OCI-LY7 (cell line): ENCODE data around the gene ALDH7A1.

Source experiments
- EZH2phosphoT487 ChIP-seq: fragments of 200-600 bp; sonication (generic); IDR thresholded peaks from 2 replicates; pipeline ENCODE4 v1.6.1; 2018; ENCODE audit warnings: low read depth, borderline replicate concordance, mild to moderate bottlenecking, mixed run types, antibody characterized with exemption, low read length, moderate library complexity, mixed read lengths
- TF ChIP-seq, protein P1 (sequence below): fragments of 200-600 bp; sonication (generic); conservative IDR thresholded peaks from 2 replicates; pipeline ENCODE4 v1.5.1; 2014; ENCODE audit warnings: mild to moderate bottlenecking, antibody characterized with exemption, low read length, moderate library complexity, mixed read lengths

GRCh38 chr5:126631920-126632319 is 36.9 kb upstream of the ALDH7A1 start:
- TF ChIP-seq, protein P1, sequence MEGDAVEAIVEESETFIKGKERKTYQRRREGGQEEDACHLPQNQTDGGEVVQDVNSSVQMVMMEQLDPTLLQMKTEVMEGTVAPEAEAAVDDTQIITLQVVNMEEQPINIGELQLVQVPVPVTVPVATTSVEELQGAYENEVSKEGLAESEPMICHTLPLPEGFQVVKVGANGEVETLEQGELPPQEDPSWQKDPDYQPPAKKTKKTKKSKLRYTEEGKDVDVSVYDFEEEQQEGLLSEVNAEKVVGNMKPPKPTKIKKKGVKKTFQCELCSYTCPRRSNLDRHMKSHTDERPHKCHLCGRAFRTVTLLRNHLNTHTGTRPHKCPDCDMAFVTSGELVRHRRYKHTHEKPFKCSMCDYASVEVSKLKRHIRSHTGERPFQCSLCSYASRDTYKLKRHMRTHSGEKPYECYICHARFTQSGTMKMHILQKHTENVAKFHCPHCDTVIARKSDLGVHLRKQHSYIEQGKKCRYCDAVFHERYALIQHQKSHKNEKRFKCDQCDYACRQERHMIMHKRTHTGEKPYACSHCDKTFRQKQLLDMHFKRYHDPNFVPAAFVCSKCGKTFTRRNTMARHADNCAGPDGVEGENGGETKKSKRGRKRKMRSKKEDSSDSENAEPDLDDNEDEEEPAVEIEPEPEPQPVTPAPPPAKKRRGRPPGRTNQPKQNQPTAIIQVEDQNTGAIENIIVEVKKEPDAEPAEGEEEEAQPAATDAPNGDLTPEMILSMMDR: no peak
- no peak for TF ChIP-seq EZH2phosphoT487
